GM18511 (cell line): ENCODE results near the gene LPP.

ENCODE experiments used
- ATAC-seq: cut with Tn5 transposase; IDR thresholded peaks from one replicate; pipeline ENCODE4 v1.9.1; 2021; ENCODE audit warnings: mild to moderate bottlenecking, moderate library complexity; ENCODE audit not compliant: unreplicated experiment

LPP gene

DNA sequence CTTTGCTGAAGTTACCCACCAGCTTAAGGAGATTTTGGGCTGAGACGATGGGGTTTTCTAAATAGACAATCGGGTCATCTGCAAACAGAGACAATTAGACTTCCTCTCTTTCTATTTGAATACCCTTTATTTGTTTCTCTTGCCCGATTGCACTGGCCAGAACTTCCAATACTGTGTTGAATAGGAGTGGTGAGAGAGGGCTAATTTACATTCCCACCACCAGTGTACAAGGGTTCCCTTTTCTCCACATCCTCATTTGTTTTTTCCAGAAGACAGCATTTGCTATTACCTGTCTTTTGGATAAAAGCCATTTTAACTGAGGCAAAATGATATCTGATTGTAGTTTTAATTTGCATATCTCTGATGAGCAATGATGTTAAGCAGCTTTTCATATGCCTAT, 687.9 kb downstream of the LPP start:
- ATAC-seq = no peak

DNA sequence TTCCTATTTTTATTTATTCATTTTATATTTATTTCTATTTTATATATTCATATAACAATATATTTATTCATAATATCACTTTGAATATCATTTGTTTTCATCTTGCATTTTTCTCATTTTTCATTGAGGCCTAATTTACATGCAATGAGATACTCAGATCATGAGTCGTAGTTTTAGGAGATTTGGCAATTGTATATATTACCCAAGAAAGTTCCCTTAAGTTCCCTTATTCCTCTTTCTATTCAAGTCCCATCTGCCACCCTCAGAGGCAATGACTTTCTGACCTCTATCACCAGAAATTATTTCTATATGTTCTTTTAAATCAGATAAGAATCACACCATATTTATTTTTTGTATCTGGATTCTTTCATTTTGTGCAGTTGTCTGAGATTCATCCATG, 688.7 kb downstream of the LPP start:
- ATAC-seq = no peak

DNA sequence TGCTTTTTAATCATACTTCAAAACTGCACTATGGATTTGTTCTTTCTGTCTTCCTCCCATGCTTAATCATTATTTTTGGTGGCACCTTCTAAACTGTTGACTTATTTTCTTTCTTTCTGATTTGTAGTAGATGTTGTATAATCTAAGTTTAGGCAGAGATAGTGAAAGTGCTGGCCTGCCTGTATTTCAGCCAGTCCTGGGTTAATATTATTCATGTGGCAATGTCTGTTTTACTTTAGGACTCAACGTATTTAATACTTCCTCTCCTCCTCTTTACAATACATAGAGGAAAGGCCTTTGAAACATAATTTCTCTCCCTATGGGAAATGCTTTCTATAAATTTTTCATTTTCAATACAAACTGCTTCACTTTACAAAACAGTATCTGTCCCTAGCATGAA, 690.1 kb downstream of the LPP start:
- no peak for ATAC-seq

DNA sequence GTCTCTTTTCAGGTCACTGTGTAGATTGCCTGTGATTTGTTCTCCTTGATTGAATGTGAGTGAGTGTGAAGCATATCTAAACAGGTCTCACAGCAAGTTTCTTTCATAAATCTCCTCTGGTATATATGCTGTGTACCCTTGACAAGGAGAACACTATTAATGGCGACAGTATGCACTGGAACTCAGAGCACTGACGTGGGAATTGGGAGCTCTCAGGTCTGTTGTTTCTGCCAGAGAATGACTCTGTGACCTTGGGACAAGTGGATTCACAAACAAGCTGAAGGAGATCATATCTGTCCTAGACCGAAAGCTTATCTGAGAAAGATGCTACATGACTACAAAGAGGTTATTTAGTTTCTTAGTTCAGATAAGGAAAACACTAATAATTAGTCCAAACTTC, 691.6 kb downstream of the LPP start:
- no peak for ATAC-seq

DNA sequence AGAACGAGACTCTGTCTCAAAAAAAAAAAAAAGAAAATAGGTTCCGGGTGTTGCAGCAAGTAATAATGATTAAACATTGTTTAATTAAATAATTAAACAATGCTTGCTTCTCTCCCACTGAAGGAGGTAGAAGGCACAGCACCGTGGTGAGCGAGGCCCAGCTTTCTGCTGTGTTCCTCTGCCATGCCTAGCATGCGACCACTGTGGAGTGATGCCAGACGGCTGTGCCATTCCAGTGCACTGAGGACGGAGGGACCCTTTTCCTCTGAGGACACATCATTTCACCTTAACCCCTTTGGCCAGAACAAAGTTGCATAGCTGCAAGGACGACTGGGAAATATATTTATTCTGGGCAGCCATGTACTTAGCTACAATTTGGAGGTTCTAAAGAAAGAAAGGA, 695.0 kb downstream of the LPP start:
- no peak for ATAC-seq

DNA sequence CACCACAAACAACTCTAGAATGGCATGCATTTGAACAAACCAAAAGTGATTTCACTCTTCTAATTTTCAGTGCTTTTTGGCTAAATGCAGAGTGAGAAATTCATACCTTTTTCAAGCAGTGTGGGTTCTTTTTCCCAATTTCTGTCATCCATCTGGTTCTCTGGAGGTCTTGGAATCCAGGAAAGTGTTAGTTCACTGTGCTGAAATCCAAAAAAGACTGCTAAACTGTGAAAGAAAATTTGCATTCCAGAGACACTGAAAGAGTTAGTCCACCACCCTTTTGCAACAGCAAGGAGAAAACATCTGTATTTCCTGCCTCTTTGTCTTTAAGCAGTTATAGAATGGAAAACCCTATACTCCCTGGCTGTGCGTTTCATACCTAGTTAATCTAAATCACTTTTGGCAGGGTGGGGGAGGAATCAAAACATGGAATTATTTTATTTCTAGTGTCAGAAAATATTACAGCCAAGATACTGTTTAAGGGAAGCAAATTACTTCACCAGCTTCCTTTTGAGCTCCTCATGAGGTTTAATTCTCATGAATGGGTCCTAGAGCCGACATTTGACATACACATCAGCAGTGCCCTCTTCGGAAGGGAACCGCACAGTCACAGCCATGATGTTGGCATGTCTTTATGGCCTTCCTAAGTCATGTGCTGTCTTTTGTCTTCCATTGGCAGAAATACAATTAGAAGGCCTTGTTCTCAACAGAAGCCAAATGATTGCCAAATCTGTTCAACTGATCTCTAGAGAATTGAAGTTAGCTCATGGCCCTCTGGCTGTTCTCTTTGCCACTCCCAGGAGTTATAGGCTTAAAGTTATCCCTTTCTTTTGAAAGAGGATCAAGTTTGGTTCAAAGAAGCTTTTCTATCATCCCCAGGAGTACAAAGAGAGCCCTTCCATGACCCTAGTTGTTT, 700.2 kb downstream of the LPP start:
- ATAC-seq = no peak

DNA sequence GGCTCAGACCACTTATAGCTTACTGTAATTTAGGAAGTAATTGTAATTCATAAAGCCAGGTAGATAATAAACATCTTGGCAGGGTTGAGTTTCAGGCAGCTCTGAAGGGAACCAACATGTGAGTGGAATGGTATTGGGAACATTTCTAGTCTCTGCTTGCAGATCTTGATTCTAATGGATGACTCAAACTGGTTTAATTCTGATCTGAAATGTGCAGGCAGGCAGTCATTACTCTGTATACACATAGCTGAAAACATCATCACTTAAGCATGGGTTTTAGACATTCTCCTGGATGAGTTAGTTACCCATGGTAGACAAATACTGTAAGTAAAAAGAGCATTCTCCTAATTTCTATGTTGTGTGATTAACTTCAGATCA, 700.8 kb downstream of the LPP start:
- no peak for ATAC-seq

DNA sequence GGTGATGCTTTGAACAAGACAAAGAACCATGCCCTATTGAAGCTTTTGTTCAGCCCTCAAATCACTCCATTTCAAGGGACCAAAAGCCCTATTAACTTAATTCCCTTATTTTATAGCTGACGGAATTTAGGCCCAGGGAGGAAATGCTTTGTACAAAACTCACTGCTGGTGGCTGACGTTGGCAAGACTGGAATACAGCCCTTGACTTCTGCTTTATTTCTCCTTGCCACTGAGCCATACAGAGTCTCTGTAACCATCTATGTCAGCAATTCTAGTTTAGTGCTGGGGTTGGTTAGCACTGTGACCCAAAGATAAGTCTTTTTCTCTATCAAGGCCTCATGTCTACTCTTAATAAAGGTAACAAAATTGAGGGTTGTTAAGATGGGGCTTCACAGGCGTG, 701.7 kb downstream of the LPP start:
- ATAC-seq = no peak

DNA sequence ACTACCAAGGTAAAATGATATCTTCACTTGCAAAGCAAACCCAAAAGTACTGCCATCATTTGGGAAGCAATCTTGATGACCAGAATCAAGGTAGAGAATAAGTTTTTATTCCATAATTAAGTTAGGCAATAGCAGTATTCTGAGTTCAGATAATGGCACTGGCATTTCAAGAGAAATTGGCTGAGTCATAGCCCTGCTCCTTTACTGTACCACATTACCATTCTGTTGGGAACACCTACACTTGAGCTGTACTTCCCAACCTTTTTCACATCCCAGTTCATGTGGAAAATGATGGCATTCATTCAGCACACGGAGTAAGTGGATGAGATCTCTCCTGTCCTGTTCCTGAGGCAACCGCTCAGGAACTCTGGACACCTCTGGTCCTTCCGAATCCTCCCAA, 706.2 kb downstream of the LPP start:
- no peak for ATAC-seq

DNA sequence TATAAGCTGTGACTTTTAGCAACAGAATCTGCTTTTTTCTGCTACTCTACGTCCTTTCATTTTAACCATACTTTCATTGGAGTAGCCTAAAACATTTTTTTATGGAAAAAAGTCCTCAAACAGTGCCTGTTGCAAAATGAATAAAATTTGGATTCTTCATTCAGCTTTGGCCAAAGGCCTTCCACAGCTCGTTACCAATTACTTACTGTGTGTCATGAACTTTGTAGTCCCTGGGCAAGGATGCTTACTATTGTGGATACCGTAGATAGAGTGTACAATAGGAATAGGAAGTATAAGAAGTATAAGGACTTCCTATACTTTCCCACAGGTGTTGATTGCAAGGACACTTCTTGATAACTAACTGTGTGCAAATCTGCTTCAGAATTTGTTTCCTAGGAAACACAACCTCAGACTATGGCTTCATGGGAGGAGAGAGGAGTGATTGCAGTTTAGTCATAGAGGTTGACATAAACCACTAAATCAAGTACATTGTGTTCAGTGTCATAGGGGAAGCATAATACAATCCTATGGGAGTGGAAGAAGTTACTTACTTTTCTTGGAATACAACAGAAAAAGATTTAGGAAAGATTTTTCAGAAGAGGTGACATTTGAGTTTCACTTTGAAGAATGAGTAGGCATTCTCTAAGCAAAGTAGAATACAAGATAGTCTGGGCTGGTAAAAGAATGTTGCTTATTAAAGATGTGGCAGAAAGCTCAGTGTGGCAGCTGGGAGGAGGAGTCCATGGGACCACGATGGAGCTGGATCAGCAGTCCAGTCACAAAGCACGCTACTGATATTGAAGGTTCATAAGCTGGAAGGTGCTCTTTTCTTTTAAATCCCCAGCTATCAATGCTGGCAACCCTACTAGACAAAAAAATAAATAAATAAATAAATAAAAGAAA, 708.1 kb downstream of the LPP start:
- no peak for ATAC-seq

DNA sequence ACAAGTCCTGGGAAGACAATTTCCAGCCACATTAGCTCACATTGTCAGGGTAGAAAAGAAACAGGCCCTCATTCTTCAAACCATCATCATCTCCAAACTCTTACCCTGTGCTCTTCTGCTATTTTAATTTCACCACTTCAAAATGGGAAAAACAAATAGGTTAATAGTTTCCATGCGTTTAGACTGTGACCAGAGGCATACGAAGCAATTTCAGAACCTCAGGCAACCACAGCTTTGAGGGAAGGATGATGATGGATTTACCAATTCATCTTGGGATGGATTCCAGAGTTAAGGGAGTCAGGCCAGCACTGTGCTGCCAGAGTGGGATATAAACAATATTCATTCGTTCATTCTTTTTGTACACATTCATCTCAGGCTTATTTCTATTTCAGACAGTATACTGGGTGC, 710.0 kb downstream of the LPP start:
- no peak for ATAC-seq

DNA sequence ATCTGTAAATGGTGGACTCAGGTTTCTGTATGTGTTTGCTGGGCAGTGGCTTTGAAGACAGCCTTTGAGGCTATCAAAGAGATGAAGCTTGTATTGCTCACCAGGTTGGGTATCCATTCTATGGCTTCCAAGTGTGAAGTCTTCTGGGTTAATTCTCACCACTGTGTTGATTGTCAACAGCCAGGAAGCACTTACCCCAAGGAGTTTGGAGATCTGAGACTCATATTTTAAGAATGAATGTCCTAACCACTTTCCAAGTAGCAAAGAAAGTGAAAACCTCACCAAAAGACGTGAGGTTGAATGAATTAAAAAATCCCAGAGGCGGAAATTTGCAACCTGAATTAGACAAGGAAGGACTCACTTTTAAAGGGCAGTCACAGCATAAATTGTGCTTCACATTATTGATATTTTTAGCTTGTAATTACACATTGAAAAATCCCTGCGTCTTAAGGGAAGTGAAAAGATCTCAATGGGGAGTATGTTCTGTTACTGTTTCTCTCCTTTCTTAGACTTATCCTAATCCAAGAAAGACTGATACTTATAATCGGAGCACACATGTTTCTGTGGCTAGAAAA, 713.8 kb downstream of the LPP start:
- ATAC-seq = no peak

DNA sequence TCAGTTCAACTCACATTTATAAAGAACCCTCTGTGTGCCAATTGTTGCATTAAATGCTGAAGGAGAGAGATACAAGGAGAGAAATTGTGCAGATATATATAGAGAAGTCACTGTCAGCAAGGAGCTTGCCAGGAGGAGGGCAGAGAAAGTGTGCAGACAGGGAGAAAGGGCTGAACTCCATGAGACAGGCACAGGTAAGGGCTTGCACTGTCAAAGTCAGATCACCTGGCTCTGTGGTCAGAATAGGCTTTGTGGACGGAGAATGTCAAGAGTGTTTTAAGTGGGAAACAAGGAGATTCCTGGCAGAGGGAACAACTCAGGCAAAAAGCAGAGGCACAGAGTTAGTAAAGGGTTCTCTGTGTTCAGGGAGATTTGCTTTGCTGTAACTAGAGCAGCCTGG, 714.8 kb downstream of the LPP start:
- ATAC-seq = no peak

DNA sequence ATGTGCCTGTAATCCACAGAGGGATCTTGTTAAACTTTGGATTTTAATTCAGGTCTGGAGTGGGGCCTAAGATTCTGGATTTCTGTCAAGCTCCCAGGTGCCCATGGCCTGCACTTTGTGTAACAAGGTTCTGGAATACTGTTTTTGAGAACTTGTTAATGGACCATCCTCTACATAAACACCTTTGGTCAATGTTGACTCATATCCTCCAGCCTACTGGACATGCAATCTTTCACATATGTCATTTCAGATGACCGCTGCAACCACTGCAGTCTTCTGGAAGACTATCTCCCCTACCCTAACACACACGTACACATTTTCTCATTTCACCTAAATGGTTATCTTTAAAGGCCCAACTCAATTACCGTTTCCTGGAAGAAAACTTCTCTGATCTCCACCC, 715.7 kb downstream of the LPP start:
- ATAC-seq = no peak

DNA sequence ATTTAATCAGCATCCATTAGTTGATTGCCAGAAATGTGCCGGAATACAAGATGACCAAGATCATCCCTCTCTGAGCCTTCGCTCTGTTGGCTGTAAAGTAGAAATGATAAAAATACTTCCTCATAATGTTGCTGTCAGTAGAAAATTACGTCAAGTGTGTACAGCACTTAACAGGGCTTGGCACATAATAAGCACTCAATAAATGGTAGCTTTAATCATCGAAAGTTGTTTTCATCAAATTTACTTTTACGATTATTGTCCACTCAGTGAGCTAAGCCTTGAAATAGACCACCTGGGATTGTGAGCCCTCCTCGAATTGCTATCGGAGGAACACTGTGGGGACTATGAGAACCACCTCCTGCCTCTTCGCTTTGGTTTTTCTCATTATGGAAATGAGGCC, 716.5 kb downstream of the LPP start:
- ATAC-seq = no peak

DNA sequence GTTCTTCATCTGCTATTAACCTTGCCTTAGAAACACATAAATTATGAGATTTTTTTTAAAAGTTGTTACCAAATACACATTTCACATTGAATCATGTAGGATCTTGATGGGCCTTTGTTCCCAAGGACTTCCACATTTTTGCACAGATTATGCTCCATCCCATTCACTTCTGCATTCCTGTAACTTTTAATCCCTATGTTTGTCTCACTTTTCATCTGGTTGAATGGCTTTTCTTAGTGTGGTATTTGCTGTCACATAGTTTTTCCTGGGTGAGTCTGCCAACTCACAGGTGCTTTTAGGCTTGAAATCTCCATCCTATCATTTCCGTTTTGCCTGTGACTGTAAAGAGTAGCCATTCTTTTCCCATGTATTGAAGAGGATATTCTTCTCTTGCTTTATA, 720.6 kb downstream of the LPP start:
- ATAC-seq = no peak

DNA sequence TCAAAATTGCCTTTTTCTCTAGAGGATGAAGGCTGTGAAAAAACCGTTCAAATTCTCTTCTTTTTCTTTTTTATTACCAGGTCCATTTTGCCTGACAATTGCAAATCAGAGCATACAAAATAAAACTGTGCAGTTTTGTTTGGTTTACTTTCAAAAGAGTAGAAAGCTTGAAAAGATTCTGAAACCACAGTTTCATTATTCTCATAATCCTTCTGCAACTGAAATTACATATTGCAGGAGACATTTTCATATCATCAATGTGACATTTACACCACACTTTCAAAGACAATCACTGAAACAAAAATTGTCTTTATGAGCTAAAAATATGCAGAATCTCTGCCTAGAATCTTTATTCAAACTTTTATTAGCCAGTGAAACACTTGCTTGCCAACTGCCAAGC, 721.5 kb downstream of the LPP start:
- ATAC-seq = no peak

DNA sequence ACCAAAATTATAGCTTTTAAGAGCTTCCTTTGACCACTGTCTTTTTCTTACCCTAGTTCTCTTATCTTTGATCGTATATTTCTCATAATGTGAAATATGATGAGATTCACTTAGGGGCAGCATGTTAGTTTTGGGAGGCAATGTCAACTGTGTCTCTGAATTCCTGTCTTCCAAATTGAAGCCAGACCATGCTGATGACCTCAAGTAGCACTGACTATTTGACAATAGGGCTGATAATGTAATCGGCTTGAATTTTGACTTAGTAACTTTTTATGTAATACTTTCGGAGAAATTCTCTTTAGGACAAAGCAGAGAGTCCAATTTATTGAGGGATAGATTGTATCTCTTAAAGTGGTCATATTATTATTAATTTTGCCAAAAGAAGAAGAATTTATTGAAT, 722.4 kb downstream of the LPP start:
- no peak for ATAC-seq

DNA sequence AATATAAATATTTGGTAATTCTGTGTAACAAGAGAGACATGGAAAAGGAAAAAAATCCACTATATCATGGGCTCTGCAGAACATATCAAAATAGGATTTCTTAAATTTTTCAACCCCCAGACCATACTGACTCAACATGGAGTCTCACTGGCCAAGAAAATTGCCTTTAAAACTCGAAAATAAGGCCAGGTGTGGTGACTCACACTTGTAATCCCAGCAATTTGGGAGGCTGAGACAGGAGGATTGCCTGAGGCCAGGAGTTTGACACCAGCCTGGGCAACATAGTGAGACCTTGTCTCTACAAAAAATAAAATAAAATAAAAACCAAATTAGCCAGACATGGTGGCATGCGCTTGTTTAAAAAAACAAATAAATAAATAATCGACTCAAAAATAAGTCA, 723.4 kb downstream of the LPP start:
- no peak for ATAC-seq

DNA sequence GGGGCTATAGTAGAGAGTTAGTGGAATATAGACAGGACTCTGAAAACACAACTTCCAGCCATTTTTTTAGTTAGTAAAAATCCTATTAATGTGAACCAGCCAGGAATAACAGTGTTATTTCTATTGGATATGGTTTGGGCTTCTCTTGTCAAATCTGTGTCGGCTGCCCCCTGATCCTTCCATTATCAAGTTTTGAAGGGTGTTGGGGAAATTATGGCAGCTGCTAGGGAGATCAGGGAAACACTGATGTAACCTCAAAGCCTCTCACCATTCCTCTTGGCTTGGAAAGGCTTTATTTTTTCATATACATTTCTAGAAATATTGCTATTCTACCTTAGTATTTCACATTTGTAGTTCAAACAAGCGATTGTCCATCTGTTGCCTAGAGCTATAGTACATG, 724.1 kb downstream of the LPP start:
- no peak for ATAC-seq

DNA sequence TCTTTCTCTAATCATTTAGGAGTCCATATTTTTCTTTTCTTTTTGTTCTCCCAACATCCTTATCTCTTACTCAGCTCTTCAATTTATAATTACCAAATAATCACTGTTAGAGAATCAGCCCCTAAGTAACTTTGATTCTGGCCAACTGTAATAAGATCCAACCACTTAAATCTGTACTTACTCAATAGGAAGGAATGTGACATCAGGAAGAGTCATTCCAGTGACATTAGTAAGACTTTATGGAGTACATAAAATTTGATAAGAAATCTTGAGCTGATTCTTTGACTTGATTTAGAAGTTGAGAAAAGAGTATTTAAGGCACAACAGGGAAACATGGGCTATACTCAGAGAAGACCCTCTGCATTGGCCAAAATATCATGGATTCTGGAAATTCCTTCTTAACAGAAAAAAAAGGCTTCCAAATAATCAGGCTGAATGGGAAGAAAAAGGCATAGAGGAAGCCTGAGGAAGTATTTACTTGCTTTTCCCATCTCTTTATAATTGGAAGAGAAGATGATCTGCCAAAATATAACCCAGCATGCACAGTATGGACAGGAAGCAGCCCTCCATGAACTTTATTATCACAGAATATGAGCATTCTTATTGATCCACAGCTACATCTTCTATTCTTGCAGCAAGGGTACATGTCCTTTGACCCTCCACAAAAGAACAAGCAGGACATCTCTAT, 728.1 kb downstream of the LPP start:
- ATAC-seq = no peak
